Left ventricle myocardium inferior (tissue), 1 donor: ENCODE data around the gene RBMS1. TPM values are rescaled to one million over a fixed set of nuclear protein-coding genes. Genes with fewer than 3 reads are reported as not detected.
A peak's percentile ranks its signal among the peaks of the same experiment; 100 is the strongest.

Source experiments
- DNase-seq: peaks from one replicate; pipeline ENCODE4 v3.0.0-alpha.2; 2020
- H3K27ac ChIP-seq: fragments of 200-600 bp; replicated peaks from 2 replicates; pipeline ENCODE4 v1.8.0; 2021
- H3K27me3 ChIP-seq: fragments of 200-600 bp; 2 replicates; pipeline ENCODE4 v1.8.0; 2021; ENCODE audit warnings: low read depth
- H3K36me3 ChIP-seq: fragments of 200-600 bp; 2 replicates; pipeline ENCODE4 v1.8.0; 2021
- H3K4me1 ChIP-seq: fragments of 200-600 bp; 2 replicates; pipeline ENCODE4 v1.8.0; 2021
- H3K4me3 ChIP-seq: fragments of 200-600 bp; 2 replicates; pipeline ENCODE4 v1.8.0; 2021; ENCODE audit warnings: mild to moderate bottlenecking, moderate library complexity
- H3K9me3 ChIP-seq: fragments of 200-600 bp; replicated peaks from 2 replicates; pipeline ENCODE4 v1.8.0; 2021
- intact Hi-C: fragments of 100-400 bp; cut with micrococcal nuclease; formaldehyde crosslinking; loops from one replicate; pipeline ENCODE4 v1.11.0; 2022
- total RNA-seq: library from RNA; stranded (reverse); fragmentation: NEBNext Ultra II Directional; extraction: Animal tissue kit (Norgen Biotek cat#: 25700); gene quantifications from one replicate; pipeline ENCODE4 v1.2.1, GENCODE V29; 2021
- TF ChIP-seq, protein P1 (sequence below): fragments of 200-600 bp; IDR thresholded peaks from 2 replicates; pipeline ENCODE4 v1.8.0; 2021; ENCODE audit warnings: antibody characterized with exemption, mild to moderate bottlenecking, borderline replicate concordance
- donor health status: DM: no; HTN: yes; CAD: no; lungs with severe emphysema.

The RBMS1 gene
- total RNA-seq, 1 donor from 2014 or later, result 56.2 TPM

DNA sequence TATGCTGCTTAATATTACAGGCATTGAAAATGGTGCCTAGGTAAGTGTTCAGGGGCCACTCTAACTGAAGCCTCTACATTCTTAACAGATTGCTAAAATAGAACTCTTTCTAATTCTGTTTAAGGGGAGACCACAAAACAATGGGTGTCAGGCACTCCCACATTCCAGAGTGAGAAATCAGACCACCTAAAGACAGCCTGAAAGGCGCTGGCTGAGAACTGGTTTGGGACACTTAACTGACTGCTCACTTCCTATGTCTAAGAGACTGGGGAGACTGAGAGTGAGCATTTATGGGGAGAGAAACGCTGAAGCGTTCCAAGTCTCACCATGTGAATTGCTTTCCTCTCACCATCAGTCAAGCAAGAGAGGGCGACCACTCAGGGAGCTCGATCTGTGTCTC lies 184.7 kb downstream of the RBMS1 start:
- H3K27ac ChIP-seq, result peak overlapping the region; percentile 42
- no peak overlapping the region for H3K4me3 ChIP-seq
- H3K4me1 ChIP-seq, result peaks cover 98% of the 10 kb centered on the region
- H3K9me3 ChIP-seq, result no peaks in the 10 kb centered on the region
- intact Hi-C loops, result no loop called here
- TF ChIP-seq, protein P1, sequence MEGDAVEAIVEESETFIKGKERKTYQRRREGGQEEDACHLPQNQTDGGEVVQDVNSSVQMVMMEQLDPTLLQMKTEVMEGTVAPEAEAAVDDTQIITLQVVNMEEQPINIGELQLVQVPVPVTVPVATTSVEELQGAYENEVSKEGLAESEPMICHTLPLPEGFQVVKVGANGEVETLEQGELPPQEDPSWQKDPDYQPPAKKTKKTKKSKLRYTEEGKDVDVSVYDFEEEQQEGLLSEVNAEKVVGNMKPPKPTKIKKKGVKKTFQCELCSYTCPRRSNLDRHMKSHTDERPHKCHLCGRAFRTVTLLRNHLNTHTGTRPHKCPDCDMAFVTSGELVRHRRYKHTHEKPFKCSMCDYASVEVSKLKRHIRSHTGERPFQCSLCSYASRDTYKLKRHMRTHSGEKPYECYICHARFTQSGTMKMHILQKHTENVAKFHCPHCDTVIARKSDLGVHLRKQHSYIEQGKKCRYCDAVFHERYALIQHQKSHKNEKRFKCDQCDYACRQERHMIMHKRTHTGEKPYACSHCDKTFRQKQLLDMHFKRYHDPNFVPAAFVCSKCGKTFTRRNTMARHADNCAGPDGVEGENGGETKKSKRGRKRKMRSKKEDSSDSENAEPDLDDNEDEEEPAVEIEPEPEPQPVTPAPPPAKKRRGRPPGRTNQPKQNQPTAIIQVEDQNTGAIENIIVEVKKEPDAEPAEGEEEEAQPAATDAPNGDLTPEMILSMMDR, result no peak
- no peak for DNase-seq
- peaks cover 33% of the 10 kb centered on the region for H3K36me3 ChIP-seq
- no peaks in the 10 kb centered on the region for H3K27me3 ChIP-seq

DNA sequence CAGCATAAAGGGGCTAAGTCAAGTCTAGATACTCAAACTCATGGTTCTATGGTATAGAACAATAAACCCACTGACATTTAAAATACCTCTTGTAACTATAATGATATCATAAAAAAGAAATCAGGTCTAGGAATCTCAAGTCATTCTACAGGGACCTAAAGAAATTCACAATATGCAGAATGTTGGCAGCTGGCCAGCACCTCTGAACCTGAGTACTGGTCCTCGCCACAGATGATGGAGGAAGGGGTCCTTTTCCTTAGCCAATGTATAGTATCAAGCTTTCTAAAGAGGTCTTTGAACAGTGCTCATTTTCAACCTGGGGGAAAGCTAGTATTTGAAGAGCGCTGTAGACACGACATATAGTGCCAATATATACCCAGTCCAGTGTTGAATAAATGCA lies 185.1 kb downstream of the RBMS1 start:
- Histone ChIP-seq H3K4me3 (no peak overlapping the region), H3K27ac (peak overlapping the region; percentile 42), H3K27me3 (no peaks in the 10 kb centered on the region), H3K36me3 (peaks cover 33% of the 10 kb centered on the region), H3K9me3 (no peaks in the 10 kb centered on the region), H3K4me1 (peaks cover 98% of the 10 kb centered on the region)
- intact Hi-C loops, result no loop called here
- TF ChIP-seq, protein P1, result no peak
- DNase-seq, result no peak

DNA sequence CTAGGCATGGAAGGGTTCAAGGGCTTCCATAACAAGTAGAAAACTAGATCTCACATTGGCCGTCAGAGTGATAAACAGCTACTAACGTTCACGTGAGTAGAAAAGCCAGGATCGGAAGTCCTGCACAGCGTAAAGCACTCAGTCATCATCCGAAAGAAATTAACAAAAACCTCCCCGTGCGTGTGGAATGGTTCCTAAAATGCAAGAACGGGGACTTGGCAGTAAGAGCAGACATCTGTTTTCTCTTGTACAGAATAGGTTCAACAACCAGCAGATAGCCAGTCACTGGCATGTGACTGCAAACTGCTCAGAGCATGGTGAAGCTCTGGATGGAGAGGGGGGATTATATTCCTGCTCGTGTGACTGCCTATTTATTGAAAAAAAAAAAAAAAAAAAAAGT lies 186.6 kb downstream of the RBMS1 start:
- TF ChIP-seq, protein P1, result no peak
- Histone ChIP-seq H3K4me3 (peak overlapping the region; percentile 14), H3K36me3 (peaks cover 36% of the 10 kb centered on the region)

DNA sequence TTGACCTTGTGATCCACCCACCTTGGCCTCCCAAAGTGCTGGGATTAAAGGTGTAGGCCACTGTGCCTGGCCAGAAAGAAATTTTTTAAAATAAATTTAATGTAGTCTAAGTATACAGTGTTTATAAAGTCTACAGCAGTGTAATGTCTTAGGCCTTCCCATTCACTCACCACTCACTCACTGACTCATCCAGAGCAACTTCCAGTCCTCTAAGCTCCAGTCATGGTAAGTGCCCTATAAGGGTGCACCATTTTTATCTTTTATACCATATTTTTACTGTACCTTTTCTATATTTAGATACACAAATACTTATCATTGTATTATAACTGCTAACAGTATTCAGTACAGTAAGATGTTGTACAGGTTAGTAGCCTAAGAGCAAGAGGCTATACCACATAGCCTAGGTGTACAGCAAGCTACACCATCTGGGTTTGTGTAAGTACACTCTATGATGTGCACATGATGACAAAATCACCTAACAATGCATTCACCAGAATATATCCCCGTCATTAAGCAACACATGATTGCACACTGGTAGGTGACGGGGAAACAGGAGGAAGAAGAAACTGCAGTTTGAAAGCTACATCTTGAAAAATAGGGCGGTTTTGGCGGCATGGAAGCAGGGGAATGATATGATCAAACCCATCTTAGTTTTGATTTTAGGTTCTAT lies 188.4 kb downstream of the RBMS1 start:
- TF ChIP-seq, protein P1, result no peak
- intact Hi-C loops, result no loop called here
- H3K4me1 ChIP-seq, result peaks cover 96% of the 10 kb centered on the region
- H3K27me3 ChIP-seq, result no peaks in the 10 kb centered on the region
- no peak for DNase-seq
- no peak overlapping the region for H3K27ac ChIP-seq
- H3K4me3 ChIP-seq, result no peak overlapping the region
- H3K9me3 ChIP-seq, result no peaks in the 10 kb centered on the region
- peaks cover 34% of the 10 kb centered on the region for H3K36me3 ChIP-seq

More for the DNA sequence above, 186.6 kb downstream of the RBMS1 start:
- Histone ChIP-seq H3K27me3 (no peaks in the 10 kb centered on the region), H3K27ac (peak overlapping the region; percentile 57), H3K4me1 (peaks cover 98% of the 10 kb centered on the region), H3K9me3 (no peaks in the 10 kb centered on the region)
- DNase-seq, result no peak
- intact Hi-C loops, result no loop called here

DNA sequence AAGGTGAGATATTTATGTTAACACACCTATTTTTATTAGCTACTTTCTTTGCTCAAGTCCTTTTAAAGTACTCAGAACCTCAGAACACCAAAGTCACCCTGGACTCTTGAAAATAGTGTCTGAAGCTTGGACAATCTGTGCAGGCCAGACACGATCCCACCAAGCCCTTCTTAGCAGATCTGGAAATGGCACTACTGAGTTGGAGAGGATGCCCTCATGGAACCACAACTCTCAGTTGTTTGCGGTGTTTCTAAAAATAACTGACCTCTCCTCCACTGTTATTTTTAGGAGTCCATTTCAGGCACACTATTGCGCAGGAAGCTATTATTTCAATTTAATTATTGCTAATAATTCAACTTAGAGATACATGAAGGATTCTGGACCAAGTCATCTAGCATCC lies 190.1 kb downstream of the RBMS1 start:
- TF ChIP-seq, protein P1, result no peak
- DNase-seq, result no peak
- H3K4me3 ChIP-seq, result no peak overlapping the region
- intact Hi-C loops, result no loop called here
- peak overlapping the region; percentile 69 for H3K27ac ChIP-seq
- H3K9me3 ChIP-seq, result no peaks in the 10 kb centered on the region
- peaks cover 96% of the 10 kb centered on the region for H3K4me1 ChIP-seq
- peaks cover 40% of the 10 kb centered on the region for H3K36me3 ChIP-seq
- no peaks in the 10 kb centered on the region for H3K27me3 ChIP-seq
